IMR-90 (cell line): Measurements from ENCODE around the gene FRMD5.

Experiments used
- CEBPB ChIP-seq: IDR thresholded peaks from 2 replicates; pipeline ENCODE4 v1.6.1; 2012; ENCODE audit warnings: low read depth, low read length, improper control_type of control experiment
- MXI1 ChIP-seq: IDR thresholded peaks from 2 replicates; pipeline ENCODE4 v1.6.1; 2012; ENCODE audit warnings: low read depth, mild to moderate bottlenecking, low read length, moderate library complexity, borderline replicate concordance
- POLR2A ChIP-seq: IDR thresholded peaks from 2 replicates; pipeline ENCODE4 v1.6.1; 2012; ENCODE audit warnings: mild to moderate bottlenecking, low read depth, low read length
- TF ChIP-seq, protein P1 (sequence below): conservative IDR thresholded peaks from 2 replicates; pipeline ENCODE4 v1.5.1; 2012; ENCODE audit warnings: mild to moderate bottlenecking, low read depth, low read length, improper control_type of control experiment
- TF ChIP-seq, protein P2 (sequence below): fragments of 150-350 bp; IDR thresholded peaks from 2 replicates; pipeline ENCODE4 v1.6.1; 2016; ENCODE audit warnings: low read depth, mild to moderate bottlenecking, low read length, moderate library complexity, borderline replicate concordance

DNA sequence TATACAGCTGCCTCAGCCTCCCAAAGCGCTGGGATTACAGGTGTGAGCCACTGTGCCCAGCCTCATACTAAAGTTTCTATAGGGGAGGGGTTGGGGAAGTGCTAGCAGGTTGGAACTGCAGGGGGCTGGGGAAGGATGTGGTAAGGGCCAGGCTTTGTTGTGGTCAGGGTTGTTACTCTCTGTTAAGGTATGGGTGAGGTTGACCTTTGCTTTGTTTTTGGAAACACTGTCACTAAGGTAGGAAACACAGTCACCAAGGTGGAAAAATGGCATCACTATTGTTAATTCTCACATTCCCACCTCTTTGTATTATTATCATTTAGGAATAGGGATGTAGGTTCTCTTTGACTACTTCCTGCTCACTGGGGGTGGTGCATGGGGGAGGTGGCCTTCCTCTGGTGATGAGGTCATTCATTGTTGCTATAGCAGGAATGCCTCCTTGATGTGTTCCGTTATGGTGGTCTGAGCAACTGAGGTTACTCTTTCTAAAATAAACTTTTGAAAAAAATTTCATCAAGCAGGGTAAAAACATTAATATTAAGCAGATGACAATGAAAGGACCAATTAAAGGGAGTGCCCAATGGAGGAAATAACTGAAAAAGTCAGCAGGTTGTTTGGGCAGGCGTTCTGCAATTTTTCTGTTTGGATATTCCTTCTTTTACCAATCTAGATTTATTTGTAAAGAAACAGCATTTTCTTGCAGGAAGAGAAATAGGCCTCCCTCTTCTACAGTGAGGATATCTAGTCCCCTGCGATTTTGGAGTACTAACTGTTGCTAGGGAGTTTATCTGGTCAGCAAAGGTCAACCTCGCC is 217.8 kb downstream of the FRMD5 start:
- TF ChIP-seq, protein P1, sequence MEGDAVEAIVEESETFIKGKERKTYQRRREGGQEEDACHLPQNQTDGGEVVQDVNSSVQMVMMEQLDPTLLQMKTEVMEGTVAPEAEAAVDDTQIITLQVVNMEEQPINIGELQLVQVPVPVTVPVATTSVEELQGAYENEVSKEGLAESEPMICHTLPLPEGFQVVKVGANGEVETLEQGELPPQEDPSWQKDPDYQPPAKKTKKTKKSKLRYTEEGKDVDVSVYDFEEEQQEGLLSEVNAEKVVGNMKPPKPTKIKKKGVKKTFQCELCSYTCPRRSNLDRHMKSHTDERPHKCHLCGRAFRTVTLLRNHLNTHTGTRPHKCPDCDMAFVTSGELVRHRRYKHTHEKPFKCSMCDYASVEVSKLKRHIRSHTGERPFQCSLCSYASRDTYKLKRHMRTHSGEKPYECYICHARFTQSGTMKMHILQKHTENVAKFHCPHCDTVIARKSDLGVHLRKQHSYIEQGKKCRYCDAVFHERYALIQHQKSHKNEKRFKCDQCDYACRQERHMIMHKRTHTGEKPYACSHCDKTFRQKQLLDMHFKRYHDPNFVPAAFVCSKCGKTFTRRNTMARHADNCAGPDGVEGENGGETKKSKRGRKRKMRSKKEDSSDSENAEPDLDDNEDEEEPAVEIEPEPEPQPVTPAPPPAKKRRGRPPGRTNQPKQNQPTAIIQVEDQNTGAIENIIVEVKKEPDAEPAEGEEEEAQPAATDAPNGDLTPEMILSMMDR = no peak
- TF ChIP-seq, protein P2, sequence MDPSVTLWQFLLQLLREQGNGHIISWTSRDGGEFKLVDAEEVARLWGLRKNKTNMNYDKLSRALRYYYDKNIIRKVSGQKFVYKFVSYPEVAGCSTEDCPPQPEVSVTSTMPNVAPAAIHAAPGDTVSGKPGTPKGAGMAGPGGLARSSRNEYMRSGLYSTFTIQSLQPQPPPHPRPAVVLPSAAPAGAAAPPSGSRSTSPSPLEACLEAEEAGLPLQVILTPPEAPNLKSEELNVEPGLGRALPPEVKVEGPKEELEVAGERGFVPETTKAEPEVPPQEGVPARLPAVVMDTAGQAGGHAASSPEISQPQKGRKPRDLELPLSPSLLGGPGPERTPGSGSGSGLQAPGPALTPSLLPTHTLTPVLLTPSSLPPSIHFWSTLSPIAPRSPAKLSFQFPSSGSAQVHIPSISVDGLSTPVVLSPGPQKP = no peak
- TF ChIP-seq MXI1 = no peak
- TF ChIP-seq CEBPB = no peak
- no peak for TF ChIP-seq POLR2A
